Measurements from ENCODE around the gene LGR6. TPM values are rescaled to one million over a fixed set of nuclear protein-coding genes. Genes with fewer than 3 reads are reported as not detected.

Gene LGR6
- total and polyA plus RNA-seq, 2 of the 8 experiments (the other 6 are each of a cell fraction or from before 2014, with no cell fraction given): 0.50 to 1.0 TPM

- Histone ChIP-seq H3K4me1 (replicated peaks in 1 of 4; ENCODE audit: control insufficient read depth in 3 of 4, insufficient read depth in 4 of 4, low read length in 3 of 4) (peaks cover 0 to 1% (median under 1%) of the 10 kb centered on the region in 4 experiments; a peak in 3 of 7 replicates), H3K27me3 (replicated peaks in 1 of 4; ENCODE audit: control insufficient read depth in 3 of 4, extremely low read depth in 1 of 4, insufficient read depth in 3 of 4, low read length in 3 of 4) (no peaks in the 10 kb centered on the region), H2AK5ac (ENCODE audit: low read depth, low read length) (no peak overlapping the region), H3K9ac (replicated peaks in 1 of 4; ENCODE audit: extremely low read depth in 1 of 4, low read depth in 3 of 4, low read length in 3 of 4) (no peak overlapping the region), H2BK120ac (replicated peaks; ENCODE audit: low read depth, low read length) (no peak overlapping the region), H2BK5ac (ENCODE audit: low read depth, low read length) (no peak overlapping the region), H3K27ac (ENCODE audit: low read depth, low read length) (no peak overlapping the region), H3K79me1 (ENCODE audit: low read depth, low read length) (no peaks in the 10 kb centered on the region; the same call in 1 of the 2 replicates), H3K79me2 (ENCODE audit: control insufficient read depth in 1 of 2, insufficient read depth in 2 of 2, low read length in 2 of 2) (peaks cover 0 to 34% of the 10 kb centered on the region in 2 experiments; a peak in 2 of 4 replicates), H4K5ac (ENCODE audit: insufficient read length, low read depth, low read length) (no peak overlapping the region), H3K23me2 (ENCODE audit: low read depth, low read length) (no peaks in the 10 kb centered on the region), H3K23ac (ENCODE audit: insufficient read length) (no peak overlapping the region), H2AFZ (ENCODE audit: low read length) (no peak overlapping the region), H4K20me1 (replicated peaks in 1 of 2; ENCODE audit: control insufficient read depth in 1 of 2, insufficient read depth in 2 of 2, low read length in 2 of 2) (no peaks in the 10 kb centered on the region), H3K9me3 (ENCODE audit: insufficient read depth in 2 of 2, low read depth in 1 of 2, low read length in 1 of 2) (no peaks in the 10 kb centered on the region), H3K4me3 (ENCODE audit: extremely low read depth in 1 of 4, insufficient read depth in 2 of 4, low read depth in 3 of 4, low read length in 4 of 4) (no peak overlapping the region), H3K14ac (ENCODE audit: insufficient read length) (no peak overlapping the region), H2BK20ac (ENCODE audit: low read length) (no peak overlapping the region), H2BK12ac (ENCODE audit: low read depth, low read length) (no peak overlapping the region), H2BK15ac (ENCODE audit: low read length) (no peak overlapping the region), H4K91ac (replicated peaks; ENCODE audit: insufficient read length, low read length) (no peak overlapping the region), H3K18ac (ENCODE audit: extremely low read depth, low read length) (no peak overlapping the region), H4K8ac (ENCODE audit: extremely low read depth, insufficient read depth, low read length) (no peak overlapping the region), H3K36me3 (ENCODE audit: control insufficient read depth in 2 of 4, insufficient read depth in 4 of 4, low read length in 3 of 4) (no peaks in the 10 kb centered on the region), H3K56ac (replicated peaks; ENCODE audit: insufficient read length, low read depth, low read length) (no peak overlapping the region), H3K4ac (replicated peaks; ENCODE audit: insufficient read length, low read depth, low read length) (no peak overlapping the region), H3K4me2 (ENCODE audit: insufficient read depth in 1 of 2, low read depth in 2 of 2, low read length in 2 of 2) (no peak overlapping the region)
- ChIA-PET CTCF (ENCODE audit: partially characterized antibody) (interaction anchor here (0.6 to 1.3 kb wide), 3 partner anchors 8 to 215 kb away, joined by 3 to 4 read pairs (median 3); no protein-coding TSS in a partner anchor), POLR2A (ENCODE audit: partially characterized antibody) (interaction anchor here (0.9 kb wide), 1 partner anchor 8 kb away, joined by 3 read pairs; the partner anchor contains the start of gene PPP1R12B)
- FAIRE-seq: no peak
- DNase-seq (ENCODE audit: low read depth in 1 of 2, low spot score in 2 of 2): no peak
- TF ChIP-seq JUND (IDR thresholded peaks at IDR 0.05; ENCODE audit: low read length) (no peak), TCF12 (IDR thresholded peaks at IDR 0.05; ENCODE audit: low read depth, low read length) (no peak), HDAC6 (IDR thresholded peaks at IDR 0.05; ENCODE audit: low read depth, low read length) (no peak), ZNF274 (IDR thresholded peaks at IDR 0.05; ENCODE audit: borderline replicate concordance, extremely low read depth, low read length) (no peak), ATF2 (IDR thresholded peaks at IDR 0.05; ENCODE audit: low read length) (no peak), USF2 (IDR thresholded peaks at IDR 0.05; ENCODE audit: low read length) (no peak), HDAC2 (IDR thresholded peaks at IDR 0.05; ENCODE audit: borderline replicate concordance in 1 of 2, low read depth in 2 of 2, low read length in 2 of 2) (no peak), KDM4A (IDR thresholded peaks at IDR 0.05; ENCODE audit: low read depth, low read length, severe bottlenecking) (no peak), SP1 (IDR thresholded peaks at IDR 0.05; ENCODE audit: low read depth, low read length) (no peak), SRF (IDR thresholded peaks at IDR 0.05; ENCODE audit: low read depth, low read length) (no peak), GTF2F1 (IDR thresholded peaks at IDR 0.05; ENCODE audit: borderline replicate concordance, low read depth, low read length) (no peak)
Measured at GRCh38 chr1:202355944-202356553, 162.4 kb downstream of the LGR6 start.
